H1 (cell line): Measurements from ENCODE around the gene WDR49. TPM values are rescaled to one million over a fixed set of nuclear protein-coding genes. Genes with fewer than 3 reads are reported as not detected.

Experiments used
- BCL11A ChIP-seq, 2 experiments: IDR thresholded peaks; one replicate each; pipeline ENCODE4 v1.6.1; 2011; ENCODE audit warnings: low read depth in 2 of 2, low read length in 2 of 2, mild to moderate bottlenecking in 2 of 2
- GTF2F1 ChIP-seq: IDR thresholded peaks from 2 replicates; pipeline ENCODE4 v1.6.1; 2012; ENCODE audit warnings: low read depth, low read length, improper control_type of control experiment, borderline replicate concordance
- RAD21 ChIP-seq, 2 experiments: IDR thresholded peaks in 1 of 2; conservative IDR thresholded peaks in 1 of 2; 2 replicates each; pipeline ENCODE4 v1.6.1; 2011; ENCODE audit warnings: low read depth in 2 of 2, low read length in 2 of 2, improper control_type of control experiment in 1 of 2, inconsistent platforms in 1 of 2, mild to moderate bottlenecking in 1 of 2, moderate library complexity in 1 of 2
- RBBP5 ChIP-seq: IDR thresholded peaks from 2 replicates; pipeline ENCODE4 v1.7.1; 2012; ENCODE audit warnings: low read depth, mild to moderate bottlenecking, inconsistent platforms, low read length, moderate library complexity, borderline replicate concordance
- SIN3A ChIP-seq, 2 experiments: IDR thresholded peaks in 1 of 2; conservative IDR thresholded peaks in 1 of 2; 2 replicates each; pipeline ENCODE4 v1.6.1; 2011 to 2012; ENCODE audit warnings: low read length in 2 of 2, improper control_type of control experiment in 1 of 2, low read depth in 1 of 2, mild to moderate bottlenecking in 1 of 2
- polyA plus RNA-seq, 7 experiments: library from polyadenylated mRNA; depleted of rRNA in 3 of 7; stranded (reverse) in 5 of 7; unstranded in 2 of 7; fragments of >200 nt in 5 of 7; fragments of 200-250 nt in 2 of 7; gene quantifications; 1 replicate in 5 of 7; 2 replicates in 1 of 7; 4 replicates in 1 of 7; pipeline versions ENCODE4 v1.2.1 to v1.2.3, GENCODE V29; 2011 to 2013; ENCODE audit warnings: missing spikeins in 2 of 7, mixed read lengths in 2 of 7
- total RNA-seq: library from RNA; stranded (reverse); fragmentation: NEBNext Ultra II Directional; extraction: Animal tissue kit (Norgen Biotek cat#: 25700); gene quantifications from 2 replicates; pipeline ENCODE4 v1.2.1, GENCODE V29; 2021

The WDR49 gene
- total and polyA plus RNA-seq, 2 of the 8 experiments (the other 6 are each of a cell fraction or from before 2014, with no cell fraction given): 0.50 to 1.7 TPM

GRCh38 chr3:167520266-167521005 is 133.3 kb downstream of the WDR49 start (continued):
- TF ChIP-seq BCL11A (IDR thresholded peaks at IDR 0.05; ENCODE audit: low read depth in 2 of 2, low read length in 2 of 2) (no peak), SIN3A (conservative IDR thresholded peaks at IDR 0.05 in 1 of 2, IDR thresholded peaks at IDR 0.05 in 1 of 2; ENCODE audit: low read depth in 1 of 2, low read length in 2 of 2) (no peak), GTF2F1 (no peak), RAD21 (IDR thresholded peaks at IDR 0.05 in 1 of 2, conservative IDR thresholded peaks at IDR 0.05 in 1 of 2; ENCODE audit: low read depth in 2 of 2, low read length in 2 of 2) (no peak), RBBP5 (no peak)
